Astrocyte (in vitro differentiated cells and primary cell): Measurements from ENCODE around the gene TUBE1.

Experiments
- CTCF ChIP-seq: IDR thresholded peaks from 2 replicates; pipeline ENCODE4 v1.5.1; 2011; ENCODE audit warnings: low read depth, mild to moderate bottlenecking, inconsistent platforms, low read length, moderate library complexity; ENCODE audit not compliant: insufficient read depth
- EZH2 ChIP-seq: IDR thresholded peaks from 2 replicates; pipeline ENCODE4 v1.6.1; 2012; ENCODE audit warnings: mild to moderate bottlenecking, low read length, inconsistent platforms; ENCODE audit not compliant: insufficient read depth

DNA sequence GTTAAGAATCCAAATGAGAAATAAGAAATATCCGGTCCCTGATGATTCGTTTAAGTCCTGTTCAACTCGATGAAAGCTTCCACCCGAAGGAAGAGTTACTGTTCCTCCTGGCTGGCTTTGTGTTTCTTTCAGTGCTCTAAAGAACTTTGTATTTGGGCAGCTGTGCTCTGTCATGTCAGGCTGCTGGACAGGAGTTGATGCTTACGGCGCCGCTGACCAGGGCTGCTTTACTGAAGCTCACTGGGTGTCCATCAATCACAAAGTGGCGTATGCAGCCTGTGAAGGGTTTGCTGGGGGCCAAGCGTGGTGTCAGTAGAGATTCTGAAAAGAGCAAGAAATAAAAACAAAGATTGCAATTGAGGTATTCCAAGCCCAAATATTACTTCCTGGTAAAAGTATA, 22.0 kb upstream of the TUBE1 start:
- TF ChIP-seq CTCF (no peak), EZH2 (no peak)
